ACC112 (cell line): Measurements from ENCODE around the gene NECTIN2.
"Not testable (repeated sequence)": the region's sequence is repeated elsewhere in the genome, so short reads cannot be mapped to it uniquely, and the experiment has no call there.

Source experiments
- H2AFZ ChIP-seq: fragments of 200-600 bp; sonication (generic); one replicate; pipeline ENCODE4 v1.6.0; 2017; ENCODE audit warnings: antibody characterized with exemption, low read length; ENCODE audit not compliant: unreplicated experiment
- H3K27ac ChIP-seq: fragments of 200-600 bp; sonication (generic); 2 replicates; pipeline ENCODE4 v1.5.1; 2014; ENCODE audit warnings: low read depth, mild to moderate bottlenecking, antibody characterized with exemption, low read length, moderate library complexity
- H3K27me3 ChIP-seq: fragments of 200-600 bp; sonication (generic); 2 replicates; pipeline ENCODE4 v1.6.1; 2014; ENCODE audit warnings: mild to moderate bottlenecking, antibody characterized with exemption, low read length, moderate library complexity, mixed read lengths; ENCODE audit not compliant: insufficient read depth
- H3K36me3 ChIP-seq: fragments of 200-600 bp; sonication (generic); 2 replicates; pipeline ENCODE4 v1.6.1; 2016; ENCODE audit warnings: mild to moderate bottlenecking, antibody characterized with exemption, low read length, moderate library complexity, mixed read lengths; ENCODE audit not compliant: insufficient read depth
- H3K4me1 ChIP-seq: fragments of 200-600 bp; sonication (generic); one replicate; pipeline ENCODE4 v1.6.1; 2016; ENCODE audit warnings: low read length, mixed read lengths; ENCODE audit not compliant: insufficient read depth, unreplicated experiment, control insufficient read depth
- H3K4me3 ChIP-seq: fragments of 200-600 bp; sonication (generic); 2 replicates; pipeline ENCODE4 v1.5.1; 2014; ENCODE audit warnings: mild to moderate bottlenecking, low read depth, low read length
- H3K79me2 ChIP-seq: fragments of 200-600 bp; sonication (generic); one replicate; pipeline ENCODE4 v1.6.0; 2016; ENCODE audit warnings: low read length; ENCODE audit not compliant: control insufficient read depth, unreplicated experiment, insufficient read depth

Gene NECTIN2

GRCh38 chr19:44888335-44888734, 42.2 kb downstream of the NECTIN2 start:
- H3K27me3 ChIP-seq, H2AFZ ChIP-seq, H3K4me1 ChIP-seq, H3K36me3 ChIP-seq, H3K4me3 ChIP-seq, H3K27ac ChIP-seq: not testable (repeated sequence)
- peaks cover 23% of the 10 kb centered on the region for H3K79me2 ChIP-seq

DNA sequence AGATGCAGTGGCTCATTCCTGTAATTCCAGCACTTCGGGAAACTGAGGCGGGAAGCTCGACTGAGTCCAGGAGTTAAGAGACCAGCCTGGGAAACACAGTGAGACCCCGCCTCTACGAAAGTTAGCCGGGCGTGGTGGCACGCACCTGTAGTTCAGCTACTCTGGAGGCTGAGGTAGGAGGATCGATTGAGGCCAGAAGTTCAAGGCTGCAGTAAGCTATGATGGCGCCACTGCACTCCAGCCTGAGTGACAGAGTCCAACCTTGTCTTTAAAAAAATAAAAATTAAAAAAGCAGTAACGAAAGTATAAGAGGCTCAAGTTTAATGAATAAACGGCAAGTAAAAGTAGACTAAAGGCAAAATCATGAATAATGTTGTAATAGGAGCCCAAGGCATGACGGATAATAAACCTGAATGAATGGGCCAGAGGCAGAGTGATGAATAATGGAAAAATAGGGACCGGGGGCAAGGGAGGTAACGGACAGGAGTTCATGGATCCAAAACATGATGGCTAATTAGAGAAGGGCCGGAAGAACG, 43.8 kb downstream of the NECTIN2 start:
- no peaks in the 10 kb centered on the region for H3K27me3 ChIP-seq
- peak overlapping the region; percentile 88 for H3K27ac ChIP-seq
- H2AFZ ChIP-seq = peak overlapping the region; percentile 68
- peaks cover 6% of the 10 kb centered on the region for H3K4me1 ChIP-seq
- 0 out of 2 replicates have a peak, but pooled peaks cover under 1% of the 10 kb centered on the region for H3K36me3 ChIP-seq
- H3K79me2 ChIP-seq = peaks cover 24% of the 10 kb centered on the region
- peak overlapping the region; percentile 69 for H3K4me3 ChIP-seq

GRCh38 chr19:44890366-44891015, 44.4 kb downstream of the NECTIN2 start:
- Histone ChIP-seq H3K79me2 (peaks cover 24% of the 10 kb centered on the region), H3K27me3 (no peaks in the 10 kb centered on the region), H3K36me3 (0 out of 2 replicates have a peak, but pooled peaks cover 3% of the 10 kb centered on the region), H3K4me1 (peaks cover 6% of the 10 kb centered on the region), H3K4me3 (peak overlapping the region; percentile 69), H3K27ac (peak overlapping the region; percentile 88), H2AFZ (peak overlapping the region; percentile 68)

DNA sequence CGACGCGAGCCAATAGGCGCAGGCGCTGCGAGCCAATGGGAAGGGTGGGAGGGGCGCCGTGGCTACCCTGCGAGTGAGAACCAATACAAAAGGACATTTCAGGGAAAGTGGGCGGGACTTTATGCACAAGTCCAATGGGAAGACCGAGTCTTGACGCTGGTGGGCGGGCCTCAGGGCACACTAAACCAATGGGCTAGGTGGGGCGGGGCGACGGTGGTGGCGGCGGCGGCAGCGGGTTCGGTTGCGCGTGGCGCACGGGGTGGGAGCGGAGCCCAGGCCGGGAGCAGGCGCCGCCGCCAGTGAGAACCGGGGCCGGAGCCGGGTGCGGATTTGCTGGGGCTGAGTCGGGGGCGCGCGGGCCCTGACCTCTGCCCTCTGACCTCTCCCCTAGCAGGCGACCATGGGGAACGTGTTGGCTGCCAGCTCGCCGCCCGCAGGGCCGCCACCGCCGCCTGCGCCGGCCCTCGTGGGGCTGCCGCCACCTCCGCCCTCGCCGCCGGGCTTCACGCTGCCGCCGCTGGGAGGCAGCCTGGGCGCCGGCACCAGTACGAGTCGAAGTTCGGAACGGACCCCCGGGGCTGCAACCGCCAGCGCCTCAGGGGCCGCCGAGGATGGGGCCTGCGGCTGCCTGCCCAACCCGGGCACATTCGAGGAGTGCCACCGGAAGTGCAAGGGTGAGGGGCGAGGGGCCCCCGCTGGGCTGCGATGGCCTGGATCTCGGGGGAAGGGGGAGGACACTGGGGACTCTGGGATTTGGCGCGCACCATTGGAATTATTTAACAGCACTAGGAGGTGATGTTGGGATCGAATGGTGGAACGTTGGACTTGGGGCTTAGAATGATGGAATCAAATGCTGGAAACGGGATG, 45.2 kb downstream of the NECTIN2 start, which contains the start of gene TOMM40:
TSS of gene TOMM40 (plus strand) at position 239 of the 867 bp plus-strand sequence. CDS start at position 401, 162 bp downstream.
- Histone ChIP-seq H2AFZ (peak within 1 kb of the TSS; percentile 68), H3K36me3 (0 out of 2 replicates have a peak, but pooled peaks cover 3% of the 10 kb centered on the region), H3K4me3 (peak within 1 kb of the TSS; percentile 91), H3K79me2 (peaks cover 24% of the 10 kb centered on the region), H3K27me3 (no peaks in the 10 kb centered on the region), H3K27ac (peak within 1 kb of the TSS; percentile 88), H3K4me1 (peaks cover 6% of the 10 kb centered on the region)

GRCh38 chr19:44892932-44893331, 46.8 kb downstream of the NECTIN2 start:
- no peaks in the 10 kb centered on the region for H3K27me3 ChIP-seq
- no peak overlapping the region for H2AFZ ChIP-seq
- peaks cover 27% of the 10 kb centered on the region for H3K79me2 ChIP-seq
- peaks cover 6% of the 10 kb centered on the region for H3K4me1 ChIP-seq
- H3K36me3 ChIP-seq = 0 out of 2 replicates have a peak, but pooled peaks cover 3% of the 10 kb centered on the region
- H3K27ac ChIP-seq = no peak overlapping the region
- peak overlapping the region; percentile 91 for H3K4me3 ChIP-seq

- Histone ChIP-seq H3K36me3 (0 out of 2 replicates have a peak, but pooled peaks cover 3% of the 10 kb centered on the region), H3K27ac (no peak overlapping the region), H3K79me2 (peaks cover 27% of the 10 kb centered on the region), H3K4me3 (no peak overlapping the region), H3K27me3 (no peaks in the 10 kb centered on the region), H3K4me1 (peaks cover 6% of the 10 kb centered on the region), H2AFZ (no peak overlapping the region)
Measured at GRCh38 chr19:44893332-44894051, 47.4 kb downstream of the NECTIN2 start.

GRCh38 chr19:44894052-44894400, 47.9 kb downstream of the NECTIN2 start:
- H3K4me1 ChIP-seq = peaks cover 6% of the 10 kb centered on the region
- no peak overlapping the region for H3K27ac ChIP-seq
- peaks cover 27% of the 10 kb centered on the region for H3K79me2 ChIP-seq
- H3K4me3 ChIP-seq = no peak overlapping the region
- 0 out of 2 replicates have a peak, but pooled peaks cover 3% of the 10 kb centered on the region for H3K36me3 ChIP-seq
- H3K27me3 ChIP-seq = no peaks in the 10 kb centered on the region
- no peak overlapping the region for H2AFZ ChIP-seq

- no peak overlapping the region for H3K4me3 ChIP-seq
- H3K27me3 ChIP-seq = no peaks in the 10 kb centered on the region
- H2AFZ ChIP-seq = no peak overlapping the region
- H3K36me3 ChIP-seq = 0 out of 2 replicates have a peak, but pooled peaks cover 3% of the 10 kb centered on the region
- peaks cover 27% of the 10 kb centered on the region for H3K79me2 ChIP-seq
- peaks cover 6% of the 10 kb centered on the region for H3K4me1 ChIP-seq
- no peak overlapping the region for H3K27ac ChIP-seq
Measured at GRCh38 chr19:44894946-44895345, 48.8 kb downstream of the NECTIN2 start.

DNA sequence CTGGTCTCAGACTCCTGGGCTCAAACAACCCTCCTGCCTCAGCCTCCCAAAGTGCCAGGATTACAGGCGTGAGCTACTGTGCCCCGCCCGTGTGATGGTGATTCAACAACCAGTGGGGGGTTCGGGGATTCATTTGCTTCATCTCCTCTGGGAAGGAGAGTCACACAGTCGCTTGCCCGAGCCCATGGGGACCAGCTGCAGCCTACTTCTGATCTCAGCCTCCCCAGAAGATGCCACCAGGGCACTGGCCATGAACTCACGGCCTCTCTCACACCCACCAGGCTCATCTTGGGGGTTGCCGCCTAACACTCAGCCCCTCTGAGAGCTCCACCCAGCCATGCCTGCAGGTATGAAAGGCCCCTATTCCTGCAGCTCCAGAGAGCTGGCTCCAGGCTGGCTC, 51.7 kb downstream of the NECTIN2 start:
- Histone ChIP-seq H3K4me1 (no peaks in the 10 kb centered on the region), H3K27ac (no peak overlapping the region), H3K36me3 (0 out of 2 replicates have a peak, but pooled peaks cover 3% of the 10 kb centered on the region)

More for the DNA sequence above, 51.7 kb downstream of the NECTIN2 start:
- H3K27me3 ChIP-seq = no peaks in the 10 kb centered on the region
- H3K4me3 ChIP-seq = no peak overlapping the region
- peaks cover 10% of the 10 kb centered on the region for H3K79me2 ChIP-seq
- no peak overlapping the region for H2AFZ ChIP-seq
